Testis (tissue), 2 donors: ENCODE results near the gene TXNDC16.

Experiments used
- POLR2A ChIP-seq: fragments of 450-650 bp; IDR thresholded peaks from one replicate; pipeline ENCODE4 v1.6.1; 2017; ENCODE audit warnings: antibody characterized with exemption, mild to moderate bottlenecking, moderate library complexity
- TF ChIP-seq, protein P1 (sequence below), 3 experiments: fragments of 450-650 bp in 2 of 3; fragments of 200-600 bp in 1 of 3; sonication (generic) in 1 of 3; IDR thresholded peaks; one replicate each; pipeline ENCODE4 v1.5.1; 2016 to 2019; ENCODE audit warnings: antibody characterized with exemption in 3 of 3, mild to moderate bottlenecking in 2 of 3, moderate library complexity in 1 of 3

DNA sequence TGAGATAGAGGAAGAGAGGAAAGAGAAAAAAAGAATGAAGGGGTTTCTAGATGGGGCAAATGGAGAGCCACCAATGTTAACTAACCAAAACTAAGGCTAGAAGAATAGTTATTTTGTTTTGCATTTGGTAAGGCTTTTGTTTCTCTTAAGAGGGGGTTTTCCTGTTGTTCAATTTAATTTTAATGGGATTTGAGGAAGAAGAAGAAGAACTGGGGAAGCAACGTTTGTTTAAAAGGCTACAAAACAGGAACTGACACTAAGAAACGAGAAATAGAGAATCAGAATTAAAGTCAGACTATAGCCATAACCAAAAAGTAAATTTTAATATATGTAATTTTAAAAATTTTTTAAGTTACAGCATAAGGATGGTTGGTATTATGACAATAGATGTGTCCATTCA is 13.7 kb downstream of the TXNDC16 start:
- TF ChIP-seq, protein P1, sequence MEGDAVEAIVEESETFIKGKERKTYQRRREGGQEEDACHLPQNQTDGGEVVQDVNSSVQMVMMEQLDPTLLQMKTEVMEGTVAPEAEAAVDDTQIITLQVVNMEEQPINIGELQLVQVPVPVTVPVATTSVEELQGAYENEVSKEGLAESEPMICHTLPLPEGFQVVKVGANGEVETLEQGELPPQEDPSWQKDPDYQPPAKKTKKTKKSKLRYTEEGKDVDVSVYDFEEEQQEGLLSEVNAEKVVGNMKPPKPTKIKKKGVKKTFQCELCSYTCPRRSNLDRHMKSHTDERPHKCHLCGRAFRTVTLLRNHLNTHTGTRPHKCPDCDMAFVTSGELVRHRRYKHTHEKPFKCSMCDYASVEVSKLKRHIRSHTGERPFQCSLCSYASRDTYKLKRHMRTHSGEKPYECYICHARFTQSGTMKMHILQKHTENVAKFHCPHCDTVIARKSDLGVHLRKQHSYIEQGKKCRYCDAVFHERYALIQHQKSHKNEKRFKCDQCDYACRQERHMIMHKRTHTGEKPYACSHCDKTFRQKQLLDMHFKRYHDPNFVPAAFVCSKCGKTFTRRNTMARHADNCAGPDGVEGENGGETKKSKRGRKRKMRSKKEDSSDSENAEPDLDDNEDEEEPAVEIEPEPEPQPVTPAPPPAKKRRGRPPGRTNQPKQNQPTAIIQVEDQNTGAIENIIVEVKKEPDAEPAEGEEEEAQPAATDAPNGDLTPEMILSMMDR (IDR thresholded peaks at IDR 0.05), result no peak
- TF ChIP-seq POLR2A, result no peak
